RWPE1 (cell line): ENCODE data around the gene DOCK9.

Source experiments
- CTCF ChIA-PET: fragments of 350-600 bp; sonication (Branson Sonifier 250); formaldehyde crosslinking; extraction: SDS; loops from one replicate; lab custom pipeline; 2021; lab: Yijun Ruan, JAX
- POLR2A ChIA-PET: fragments of 400-600 bp; formaldehyde crosslinking; extraction: SDS; loops from one replicate; lab custom pipeline; 2020; ENCODE audit warnings: antibody characterized with exemption; ENCODE audit not compliant: low non-redundant PET; lab: Yijun Ruan, JAX
- DNase-seq: peaks from one replicate; pipeline ENCODE4 v3.0.0; 2012; ENCODE audit warnings: low spot score
- H3K27ac ChIP-seq: fragments of 450-650 bp; 2 replicates; pipeline ENCODE4 v1.5.1; 2017
- CTCF ChIP-seq: fragments of 450-650 bp; conservative IDR thresholded peaks from 2 replicates; pipeline ENCODE4 v1.5.1; 2017; ENCODE audit warnings: low read depth, mild to moderate bottlenecking

DOCK9 gene

GRCh38 chr13:98802559-98802958, 175.3 kb downstream of the DOCK9 start:
- no peak for DNase-seq
- POLR2A ChIA-PET, result no interaction called here
- TF ChIP-seq CTCF, result no peak
- CTCF ChIA-PET, result no interaction called here
- no peak overlapping the region for H3K27ac ChIP-seq

- DNase-seq, result no peak
- TF ChIP-seq CTCF, result no peak
- CTCF ChIA-PET, result no interaction called here
- H3K27ac ChIP-seq, result no peak overlapping the region
- POLR2A ChIA-PET, result no interaction called here
Measured at GRCh38 chr13:98801626-98802418, 176.0 kb downstream of the DOCK9 start.

- H3K27ac ChIP-seq, result no peak overlapping the region
- DNase-seq, result no peak
- ChIA-PET CTCF (no interaction called here), POLR2A (no interaction called here)
- TF ChIP-seq CTCF, result no peak
Measured at GRCh38 chr13:98800078-98800477, 177.8 kb downstream of the DOCK9 start.

GRCh38 chr13:98798849-98799645, 178.8 kb downstream of the DOCK9 start:
- CTCF ChIA-PET, result no interaction called here
- POLR2A ChIA-PET, result no interaction called here
- no peak overlapping the region for H3K27ac ChIP-seq
- TF ChIP-seq CTCF, result no peak
- DNase-seq, result no peak

GRCh38 chr13:98797456-98797855, 180.4 kb downstream of the DOCK9 start:
- no peak overlapping the region for H3K27ac ChIP-seq
- ChIA-PET CTCF (interaction anchor here (1.1 kb wide), 1 partner anchor 43 kb away, joined by 3 read pairs; no protein-coding TSS in a partner anchor), POLR2A (no interaction called here)
- no peak for DNase-seq
- no peak for TF ChIP-seq CTCF

GRCh38 chr13:98796798-98797197, 181.1 kb downstream of the DOCK9 start:
- no peak for DNase-seq
- ChIA-PET POLR2A (no interaction called here), CTCF (interaction anchor here (1.1 to 1.2 kb wide), 2 partner anchors 21 to 43 kb away, joined by 3 read pairs; no protein-coding TSS in a partner anchor)
- no peak for TF ChIP-seq CTCF
- H3K27ac ChIP-seq, result no peak overlapping the region
